VCaP (cell line): Measurements from ENCODE around the gene NEK7.

Source experiments
- H3K27ac ChIP-seq: fragments of 450-650 bp; 2 replicates; pipeline ENCODE4 v1.5.1; 2017
- CTCF ChIP-seq: fragments of 450-650 bp; conservative IDR thresholded peaks from 2 replicates; pipeline ENCODE4 v1.5.1; 2017; ENCODE audit warnings: mild to moderate bottlenecking, moderate library complexity

Gene NEK7

GRCh38 chr1:198350456-198350855 is 193.7 kb downstream of the NEK7 start:
- no peak for TF ChIP-seq CTCF
- no peak overlapping the region for H3K27ac ChIP-seq

GRCh38 chr1:198352975-198353695 is 196.3 kb downstream of the NEK7 start:
- H3K27ac ChIP-seq, result no peak overlapping the region
- TF ChIP-seq CTCF, result no peak

- no peak for TF ChIP-seq CTCF
These were observed 201.1 kb downstream of the NEK7 start for GRCh38 chr1:198357937-198358336.

GRCh38 chr1:198359024-198359653 is 202.3 kb downstream of the NEK7 start:
- H3K27ac ChIP-seq, result peak overlapping the region; percentile 18; the same call in 1 of the 2 replicates
- TF ChIP-seq CTCF, result peak; percentile 60

More at GRCh38 chr1:198357937-198358336, 201.1 kb downstream of the NEK7 start:
- H3K27ac ChIP-seq, result no peak overlapping the region

- TF ChIP-seq CTCF, result no peak
- no peak overlapping the region for H3K27ac ChIP-seq
These were observed 203.5 kb downstream of the NEK7 start for GRCh38 chr1:198360208-198360729.

GRCh38 chr1:198361237-198361767 is 204.5 kb downstream of the NEK7 start:
- no peak for TF ChIP-seq CTCF

GRCh38 chr1:198363625-198364151 is 206.9 kb downstream of the NEK7 start:
- no peak overlapping the region for H3K27ac ChIP-seq
- TF ChIP-seq CTCF, result no peak

More at GRCh38 chr1:198361237-198361767, 204.5 kb downstream of the NEK7 start:
- no peak overlapping the region for H3K27ac ChIP-seq
